ENCODE measurements around the gene NACAD.

NACAD gene, protein sequence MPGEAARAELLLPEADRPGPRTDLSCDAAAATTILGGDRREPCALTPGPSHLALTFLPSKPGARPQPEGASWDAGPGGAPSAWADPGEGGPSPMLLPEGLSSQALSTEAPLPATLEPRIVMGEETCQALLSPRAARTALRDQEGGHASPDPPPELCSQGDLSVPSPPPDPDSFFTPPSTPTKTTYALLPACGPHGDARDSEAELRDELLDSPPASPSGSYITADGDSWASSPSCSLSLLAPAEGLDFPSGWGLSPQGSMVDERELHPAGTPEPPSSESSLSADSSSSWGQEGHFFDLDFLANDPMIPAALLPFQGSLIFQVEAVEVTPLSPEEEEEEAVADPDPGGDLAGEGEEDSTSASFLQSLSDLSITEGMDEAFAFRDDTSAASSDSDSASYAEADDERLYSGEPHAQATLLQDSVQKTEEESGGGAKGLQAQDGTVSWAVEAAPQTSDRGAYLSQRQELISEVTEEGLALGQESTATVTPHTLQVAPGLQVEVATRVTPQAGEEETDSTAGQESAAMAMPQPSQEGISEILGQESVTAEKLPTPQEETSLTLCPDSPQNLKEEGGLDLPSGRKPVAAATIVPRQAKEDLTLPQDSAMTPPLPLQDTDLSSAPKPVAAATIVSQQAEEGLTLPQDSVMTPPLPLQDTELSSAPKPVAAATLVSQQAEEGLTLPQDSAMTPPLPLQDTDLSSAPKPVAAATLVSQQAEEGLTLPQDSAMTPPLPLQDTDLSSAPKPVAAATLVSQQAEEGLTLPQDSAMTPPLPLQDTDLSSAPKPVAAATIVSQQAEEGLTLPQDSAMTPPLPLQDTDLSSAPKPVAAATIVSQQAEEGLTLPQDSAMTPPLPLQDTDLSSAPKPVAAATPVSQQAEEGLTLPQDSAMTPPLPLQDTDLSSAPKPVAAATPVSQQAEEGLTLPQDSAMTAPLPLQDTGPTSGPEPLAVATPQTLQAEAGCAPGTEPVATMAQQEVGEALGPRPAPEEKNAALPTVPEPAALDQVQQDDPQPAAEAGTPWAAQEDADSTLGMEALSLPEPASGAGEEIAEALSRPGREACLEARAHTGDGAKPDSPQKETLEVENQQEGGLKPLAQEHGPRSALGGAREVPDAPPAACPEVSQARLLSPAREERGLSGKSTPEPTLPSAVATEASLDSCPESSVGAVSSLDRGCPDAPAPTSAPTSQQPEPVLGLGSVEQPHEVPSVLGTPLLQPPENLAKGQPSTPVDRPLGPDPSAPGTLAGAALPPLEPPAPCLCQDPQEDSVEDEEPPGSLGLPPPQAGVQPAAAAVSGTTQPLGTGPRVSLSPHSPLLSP (N-terminal part only)

DNA sequence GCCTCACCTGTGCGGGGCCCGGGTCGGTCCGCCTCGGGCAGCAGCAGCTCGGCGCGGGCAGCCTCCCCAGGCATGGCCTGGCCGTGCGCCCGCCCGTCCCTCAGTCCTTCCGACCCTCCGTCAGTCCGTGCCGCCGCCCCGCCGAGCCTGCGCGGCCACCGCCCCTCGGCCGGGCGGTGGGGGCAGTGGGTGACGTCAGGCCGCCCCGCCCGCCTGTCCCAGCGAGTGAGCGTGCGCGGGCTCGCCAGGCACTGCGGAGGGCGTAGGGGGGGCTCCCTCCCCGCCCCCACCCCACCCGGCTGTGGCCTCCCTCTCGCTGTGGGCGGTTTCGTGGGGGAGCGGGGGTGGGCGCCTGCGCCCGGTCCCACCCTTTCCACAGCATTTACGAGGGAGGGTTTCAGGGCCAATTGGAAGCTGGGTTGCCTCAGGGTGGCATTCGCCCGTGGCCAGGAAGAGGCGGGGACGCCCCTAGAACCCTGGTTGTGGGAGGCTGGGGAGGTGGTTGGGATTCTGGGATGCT is at the start of gene NACAD:
TSS of gene NACAD (minus strand) at position 149 of the 520 bp plus-strand sequence. CDS start at position 74, 75 bp downstream.
- DNase-seq (ENCODE audit: low read depth), result no peak

DNA sequence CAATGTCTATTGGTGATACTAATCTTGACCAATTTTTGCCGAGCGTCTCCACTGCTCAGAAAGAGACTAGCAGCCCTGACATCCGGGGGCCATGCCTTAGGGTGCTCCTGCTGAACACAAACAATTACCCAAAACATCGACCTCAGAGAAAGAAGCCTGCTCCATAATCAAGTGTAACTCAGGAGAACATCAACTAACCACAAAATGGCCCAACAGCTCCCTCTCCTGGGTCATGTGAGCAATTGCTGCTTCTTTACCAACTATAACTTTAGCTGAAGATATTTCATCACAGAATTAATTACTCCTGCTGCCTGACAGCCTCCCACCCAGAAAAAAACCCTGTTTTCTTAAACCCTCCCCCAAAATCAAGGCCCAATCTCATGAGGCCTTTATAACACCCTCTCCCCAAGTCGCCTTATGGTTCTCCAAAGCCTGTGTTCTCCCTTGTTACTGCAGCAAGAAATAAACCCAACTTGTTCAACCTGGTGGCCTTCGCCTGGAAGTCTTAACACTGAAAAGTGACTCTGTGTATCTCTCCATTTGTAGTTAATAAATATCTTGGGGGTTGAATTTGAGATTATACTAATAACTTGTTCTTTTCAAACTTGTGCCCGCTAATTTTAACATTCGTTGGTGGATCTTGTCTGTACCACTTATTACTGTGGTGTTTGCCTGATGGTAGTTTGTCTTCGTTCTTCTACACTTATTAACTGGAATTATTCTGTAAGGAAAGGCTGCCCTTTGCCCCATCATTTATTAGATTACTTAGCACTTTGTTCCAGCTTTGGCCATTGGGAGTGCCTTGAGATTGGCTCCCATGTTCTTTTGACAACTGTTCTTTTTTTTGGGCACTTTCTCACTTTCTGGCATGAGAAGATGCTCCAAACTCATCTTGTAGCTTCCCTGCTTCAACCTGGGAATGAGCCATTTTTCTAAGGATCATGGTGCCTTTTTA is 47.6 kb upstream of the NACAD start:
- peak; percentile 54 for DNase-seq (ENCODE audit: low read depth)

DNA sequence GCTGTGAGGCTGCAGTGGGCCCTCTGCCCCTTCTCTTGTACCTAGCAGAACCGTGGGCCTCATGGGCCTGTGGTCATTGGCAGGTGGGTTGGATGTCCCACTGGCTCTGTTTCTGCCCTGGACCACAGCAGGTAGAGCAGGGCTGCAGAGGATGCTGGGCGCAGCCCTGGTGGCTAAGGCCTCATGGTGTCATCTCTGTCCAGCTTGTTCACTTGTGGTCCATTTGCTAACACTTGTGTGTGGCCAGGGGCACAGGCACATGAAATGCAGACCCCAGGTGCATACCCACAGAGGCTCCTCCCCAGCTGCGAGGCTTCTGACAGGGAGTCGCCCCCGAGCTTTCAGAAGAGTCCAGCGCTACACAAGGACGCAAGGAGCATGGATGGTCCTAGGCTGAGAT is 45.1 kb upstream of the NACAD start:
- no peak for DNase-seq (ENCODE audit: low read depth)

DNA sequence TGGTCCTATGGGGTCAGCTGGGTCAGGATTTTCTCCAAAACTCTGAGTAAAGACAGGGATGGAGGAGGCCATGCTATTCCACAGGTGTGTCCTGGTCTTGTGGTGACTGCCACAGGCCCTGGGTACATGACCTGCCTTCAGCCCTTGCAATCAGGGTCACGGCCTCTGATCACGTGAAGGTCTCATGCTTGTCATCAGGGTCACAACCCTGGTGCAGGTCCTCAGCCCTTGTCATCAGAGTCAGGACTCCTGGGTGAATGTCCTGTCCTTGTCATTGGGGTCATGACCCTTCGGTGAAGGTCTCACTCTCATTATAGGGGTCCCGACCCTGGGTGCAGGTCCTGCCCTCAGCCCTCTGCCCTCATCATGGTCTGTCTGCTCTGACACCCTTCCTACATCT is 44.6 kb upstream of the NACAD start:
- DNase-seq (ENCODE audit: low read depth), result no peak

DNA sequence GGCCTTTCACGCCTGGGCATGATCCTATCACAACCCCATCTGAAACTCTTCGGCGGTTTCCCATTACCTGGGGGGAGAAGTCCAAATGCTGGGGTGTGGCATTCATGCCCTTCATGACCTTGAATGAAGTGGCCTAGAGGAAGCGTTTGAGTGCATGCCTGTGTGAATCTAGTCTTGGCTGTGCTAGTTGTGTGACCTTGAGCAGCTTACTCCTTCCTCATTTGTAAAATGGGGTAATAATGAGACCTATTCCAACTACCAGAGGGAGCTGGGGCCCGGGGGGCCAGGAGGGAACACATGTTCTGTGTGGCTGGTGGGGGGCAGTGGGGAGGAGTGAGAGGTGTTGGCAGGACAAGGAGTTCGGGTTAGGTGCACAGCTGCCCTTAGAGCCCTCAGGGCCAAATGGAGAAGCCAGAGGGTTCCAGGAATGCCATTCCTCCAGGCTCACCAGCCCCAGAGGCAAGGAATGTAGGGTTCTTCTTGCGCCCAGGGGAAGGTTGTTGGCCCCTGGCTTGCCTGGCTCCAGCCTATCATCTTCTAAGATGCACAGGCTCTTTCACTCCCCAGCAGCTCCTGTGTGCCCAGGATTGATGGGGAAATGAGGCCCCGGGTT is 44.0 kb upstream of the NACAD start:
- no peak for DNase-seq (ENCODE audit: low read depth)

DNA sequence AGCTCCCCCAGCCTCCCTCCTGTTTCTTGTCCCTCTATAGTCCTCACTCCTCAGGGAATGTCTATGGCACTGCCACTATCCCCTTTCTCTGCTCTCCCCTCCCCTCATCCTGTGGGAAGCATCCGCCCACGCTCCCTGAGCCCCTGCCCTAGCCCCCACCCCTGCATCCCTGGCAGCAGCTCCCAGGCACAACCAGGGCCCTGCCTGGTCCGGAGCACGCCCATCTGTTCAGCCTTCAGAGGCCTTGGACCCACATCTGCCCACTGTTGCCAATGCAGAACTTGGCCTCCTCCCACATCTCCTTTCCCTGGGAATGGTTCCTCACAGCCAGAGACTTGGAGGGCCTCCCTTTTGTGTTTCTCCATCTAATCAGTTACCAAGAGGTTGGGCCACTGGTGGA is 43.1 kb upstream of the NACAD start:
- DNase-seq (ENCODE audit: low read depth), result no peak

DNA sequence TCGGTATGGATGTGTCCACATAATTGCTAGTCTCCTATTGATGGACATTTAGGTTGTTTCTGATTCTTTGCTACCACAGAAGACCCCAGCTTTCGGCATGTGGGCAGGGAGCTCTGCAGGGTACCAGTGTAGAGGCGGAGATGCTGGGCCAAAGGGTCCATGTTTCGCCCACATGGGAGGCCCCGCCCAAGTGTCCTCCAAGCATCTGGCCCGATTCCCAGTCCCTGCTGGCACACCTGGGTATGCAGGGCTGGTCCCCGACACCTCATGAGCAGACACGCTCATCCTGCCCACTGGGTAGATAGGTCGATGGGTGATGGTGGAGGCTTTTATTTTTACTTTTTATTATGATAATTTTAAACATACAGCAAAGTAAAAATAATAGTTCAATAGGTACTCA is 42.1 kb upstream of the NACAD start:
- DNase-seq (ENCODE audit: low read depth), result no peak

DNA sequence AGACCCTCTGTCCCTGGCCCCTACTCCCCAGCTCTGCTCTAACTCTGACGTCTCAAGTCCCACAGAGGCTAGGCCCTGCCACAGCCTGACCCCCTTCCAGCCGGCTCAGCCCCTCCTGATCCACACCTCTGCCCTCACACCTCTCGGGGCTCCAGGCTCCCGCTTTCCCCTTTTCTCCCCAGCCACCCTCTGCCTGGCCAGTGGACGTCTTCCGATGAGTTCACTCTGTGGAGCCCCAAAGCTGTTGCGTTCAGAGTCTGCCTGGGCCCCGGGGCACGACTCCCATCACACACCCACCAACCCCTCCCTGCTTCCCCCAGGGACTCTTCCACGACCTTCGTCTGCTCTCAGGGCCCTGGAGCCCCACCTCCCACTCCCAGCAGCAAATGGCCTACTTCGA is 41.1 kb upstream of the NACAD start:
- DNase-seq (ENCODE audit: low read depth), result no peak

DNA sequence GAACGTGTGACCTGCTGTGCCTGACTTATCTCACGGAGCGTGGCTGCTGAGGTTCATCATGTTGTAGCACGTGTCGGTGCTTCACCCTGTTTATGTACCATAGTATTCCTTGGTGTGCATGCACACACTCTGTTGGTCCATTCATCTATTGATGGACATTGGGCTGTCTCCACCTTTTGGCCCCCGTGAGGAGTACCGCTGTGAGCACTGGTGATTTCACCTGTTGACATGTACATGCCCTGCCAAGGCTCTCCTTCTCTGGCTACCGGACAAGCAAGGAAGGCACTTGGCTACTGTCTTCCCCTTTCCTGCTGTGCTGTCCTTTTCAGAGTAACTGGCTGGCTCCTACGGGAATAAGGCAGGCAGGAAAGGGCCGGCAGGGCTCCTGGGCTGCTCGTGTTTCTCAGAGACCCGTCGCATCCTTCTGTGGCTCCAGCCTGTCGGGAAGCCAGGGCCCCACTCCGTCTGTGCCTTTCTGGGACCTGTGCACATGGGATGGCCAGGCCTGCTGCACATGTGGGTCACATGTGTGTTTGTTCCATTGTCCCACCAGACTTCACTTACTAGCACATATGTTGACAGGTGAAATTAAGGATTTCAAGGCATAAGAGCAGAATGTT is 40.5 kb upstream of the NACAD start:
- DNase-seq (ENCODE audit: low read depth), result no peak

DNA sequence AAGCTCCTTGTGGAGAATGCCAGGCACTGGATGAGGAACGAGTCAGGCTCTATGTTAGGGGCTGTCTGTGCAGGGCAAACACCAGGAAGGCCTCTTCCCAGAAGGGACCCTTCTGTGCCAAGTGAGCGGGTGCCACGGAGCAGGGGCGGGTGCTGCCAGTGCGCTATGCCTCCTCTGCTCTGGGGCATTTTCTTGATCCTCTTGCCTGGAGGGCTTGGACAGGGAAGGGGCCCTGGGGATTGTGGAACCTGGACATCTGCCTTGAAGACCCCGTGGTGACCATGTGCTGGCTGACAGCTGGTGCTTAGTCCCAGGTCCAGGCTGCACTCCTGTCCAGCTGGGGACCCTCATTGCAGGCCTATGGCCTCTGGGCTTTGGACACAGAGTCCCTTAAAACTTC is 38.2 kb upstream of the NACAD start:
- DNase-seq (ENCODE audit: low read depth), result no peak

DNA sequence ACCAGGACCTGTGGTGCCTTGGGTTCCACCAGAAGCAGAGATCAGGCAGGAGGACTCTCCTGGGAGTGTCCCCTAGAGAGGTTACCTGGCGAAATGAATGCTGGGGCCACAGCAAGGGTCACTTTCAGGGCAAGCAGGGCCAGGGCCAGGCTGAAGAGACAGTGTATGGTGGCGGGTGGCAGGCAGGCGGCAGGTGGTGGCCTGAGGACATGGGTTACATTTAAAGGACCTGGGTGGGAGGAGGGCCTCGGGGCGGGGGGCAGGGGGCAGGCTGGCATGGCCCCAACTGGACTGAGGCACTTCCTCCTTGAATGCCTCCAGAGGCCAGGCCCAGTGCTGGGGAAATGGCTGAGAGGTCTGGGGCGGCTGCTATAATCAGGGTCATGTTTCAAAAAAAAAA is 37.4 kb upstream of the NACAD start:
- DNase-seq (ENCODE audit: low read depth), result no peak

DNA sequence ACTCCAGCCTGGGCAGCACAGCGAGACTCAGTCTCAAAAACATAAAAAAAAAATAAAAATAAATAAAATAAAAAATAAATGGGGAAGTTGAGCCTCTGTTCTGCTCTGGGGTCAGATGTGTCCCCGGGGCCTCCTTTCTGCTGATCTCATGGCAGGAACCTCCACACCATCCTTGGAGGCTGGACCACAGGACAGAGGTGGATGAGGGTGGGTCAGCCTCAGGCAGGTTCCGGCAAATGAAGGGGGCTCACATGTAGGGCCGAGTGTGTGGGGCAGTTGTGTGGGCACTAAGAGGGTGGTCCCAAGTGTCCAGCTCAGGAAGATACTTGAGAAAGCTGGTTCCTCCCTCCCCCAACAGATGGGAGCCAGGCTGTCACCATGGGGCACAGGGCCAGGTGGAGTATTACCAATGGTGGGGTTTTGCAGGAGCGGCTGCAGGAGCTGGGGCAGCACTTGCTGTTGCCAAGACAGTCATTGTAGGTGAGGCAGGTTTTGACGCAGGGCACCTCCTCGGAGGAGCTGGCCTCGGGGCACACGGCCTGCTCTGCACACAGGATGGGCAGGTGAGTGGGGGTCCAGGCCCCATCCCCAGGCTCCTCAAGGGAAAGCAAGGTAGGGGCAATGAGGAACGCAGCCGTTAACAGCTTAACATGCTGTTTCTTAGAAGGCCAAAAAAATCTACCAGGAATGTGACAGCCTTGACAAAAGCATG is 36.6 kb upstream of the NACAD start:
- no peak for DNase-seq (ENCODE audit: low read depth)

DNA sequence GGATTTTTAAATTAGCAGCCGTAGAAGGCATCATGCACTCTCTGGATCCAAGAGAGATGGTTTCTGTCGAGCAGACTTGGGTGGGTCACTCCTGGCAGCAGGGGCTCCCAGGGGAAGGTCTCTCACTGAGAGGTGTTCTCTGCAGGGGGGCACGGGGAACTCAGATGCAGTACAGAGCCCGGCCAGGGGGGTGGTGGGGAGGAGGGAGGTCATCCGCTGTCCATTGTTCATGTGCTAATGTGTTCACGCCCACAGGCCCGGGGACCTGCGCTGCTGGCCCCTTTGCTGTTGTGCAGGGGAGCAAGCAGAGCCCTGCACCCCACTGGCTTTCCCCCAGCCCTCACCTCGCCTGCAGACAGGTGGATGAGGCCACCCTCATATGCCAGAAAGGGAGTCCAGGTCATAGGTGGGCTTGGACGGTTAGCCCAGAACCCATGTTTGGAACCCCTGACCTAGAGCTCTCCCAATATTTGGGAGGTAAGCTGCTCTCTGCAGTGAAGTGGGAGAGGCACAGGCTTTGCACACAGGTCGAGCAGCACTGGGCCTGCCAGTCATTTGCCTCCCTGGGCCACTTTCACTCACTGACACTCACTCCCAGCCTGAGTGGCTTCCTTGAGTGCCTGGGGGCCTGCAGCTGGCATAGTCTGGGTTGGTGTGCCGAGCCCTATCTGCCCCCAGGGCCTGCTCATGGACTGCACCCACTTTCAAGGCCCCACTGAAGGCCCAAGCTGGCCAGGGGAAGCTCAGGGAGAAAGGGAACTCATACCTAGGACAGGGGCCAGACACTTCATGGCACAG is 35.3 kb upstream of the NACAD start:
- no peak for DNase-seq (ENCODE audit: low read depth)

DNA sequence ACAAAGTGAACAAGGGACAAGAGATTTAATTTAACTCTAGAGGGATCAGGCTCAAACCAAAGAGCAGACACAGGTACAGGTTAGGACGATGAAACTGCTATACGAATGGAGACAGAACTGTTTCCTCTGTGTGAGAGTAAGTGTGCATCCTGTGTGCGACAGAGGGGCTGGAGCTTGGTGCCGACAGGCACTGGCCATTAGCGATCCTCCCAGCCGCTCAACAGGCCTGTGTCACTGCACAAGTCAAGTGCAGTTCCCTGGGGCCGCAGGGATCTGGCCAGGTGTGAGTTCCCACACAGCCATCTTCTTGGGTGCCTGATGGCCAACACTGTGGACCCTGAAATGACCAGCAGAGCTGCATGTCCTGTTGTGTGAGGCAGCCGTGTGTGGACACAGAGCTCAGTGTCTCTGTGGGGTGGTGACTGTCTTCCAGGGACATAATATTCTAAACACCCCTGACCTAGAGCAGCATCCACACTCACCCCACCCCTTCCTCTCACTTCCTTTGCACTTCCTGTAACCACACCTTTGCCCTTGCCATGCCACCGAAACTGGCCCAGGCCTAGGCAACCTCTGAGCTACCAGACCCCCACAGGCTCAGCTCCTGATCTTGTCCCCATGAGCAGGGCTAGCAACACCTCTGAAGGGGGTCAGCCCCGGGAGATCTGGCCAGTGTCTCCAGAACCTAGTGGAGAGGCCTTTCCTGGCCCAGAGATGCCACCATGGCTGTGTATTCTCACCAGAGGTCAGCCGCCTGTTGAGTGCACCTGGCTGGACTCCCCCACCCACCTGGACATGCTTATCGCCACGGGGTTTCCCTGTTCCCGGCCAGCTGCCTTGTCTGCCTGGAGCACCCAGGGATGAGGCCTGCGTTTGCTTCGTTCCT is 34.4 kb upstream of the NACAD start:
- no peak for DNase-seq (ENCODE audit: low read depth)

DNA sequence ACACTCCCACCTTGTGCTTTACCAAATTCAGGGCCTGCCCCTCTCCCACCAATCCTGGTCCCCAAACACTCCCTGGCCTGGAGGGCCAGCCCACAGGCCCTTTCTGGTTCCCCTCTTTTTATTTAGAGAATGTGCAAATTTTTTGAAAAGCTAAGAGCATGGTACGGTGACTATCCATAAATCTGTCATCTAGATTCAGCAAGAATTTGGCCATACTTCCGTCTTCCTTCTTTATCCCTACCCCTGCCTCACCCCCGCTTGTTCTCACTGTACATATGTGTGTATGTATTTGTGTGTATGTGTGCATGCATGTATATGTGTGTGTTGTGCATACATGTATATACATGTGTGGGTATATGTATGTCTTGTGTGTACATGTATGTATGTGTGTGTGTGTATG is 30.8 kb upstream of the NACAD start:
- DNase-seq (ENCODE audit: low read depth), result no peak

DNA sequence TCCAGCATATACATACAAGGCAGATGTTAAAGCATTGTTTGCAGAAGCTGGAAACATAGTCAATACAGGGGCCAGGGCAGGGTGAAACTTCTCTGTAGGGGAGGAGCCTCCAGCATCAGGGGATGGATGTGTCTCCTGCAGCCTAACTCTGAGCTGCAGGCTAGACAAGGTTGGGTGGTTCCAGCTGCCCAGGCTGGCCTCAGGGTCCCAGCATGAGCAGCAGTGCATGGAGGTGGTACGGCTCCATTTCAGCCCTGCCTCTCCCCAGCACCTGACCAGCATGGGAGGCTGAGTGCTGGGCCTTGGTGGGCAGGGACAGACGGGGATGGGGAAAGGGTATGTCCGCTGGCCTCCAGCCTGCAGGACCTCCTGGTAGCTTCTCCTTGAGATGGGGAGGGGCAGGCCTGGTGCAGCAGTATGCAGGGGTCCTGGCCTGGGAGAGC is 30.1 kb upstream of the NACAD start:
- no peak for DNase-seq (ENCODE audit: low read depth)

DNA sequence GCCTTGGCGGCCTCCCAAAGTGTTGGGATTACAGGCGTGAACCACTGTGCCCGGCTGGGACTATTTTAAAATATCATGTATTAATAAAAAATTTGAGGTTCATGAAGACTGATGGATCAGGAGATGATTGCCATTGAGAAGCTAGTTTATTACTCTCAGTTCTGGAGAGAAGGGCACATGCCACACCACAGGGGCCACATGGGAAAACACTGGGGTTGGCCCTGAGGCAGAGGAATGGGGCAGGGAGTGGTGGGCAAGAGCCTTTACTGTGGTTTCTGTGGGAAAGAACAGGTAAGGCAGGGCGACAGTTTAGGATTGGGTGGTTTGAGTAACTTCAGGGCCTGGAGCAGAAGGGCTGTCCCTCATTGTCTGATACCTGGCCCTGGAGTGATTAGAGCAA is 29.5 kb upstream of the NACAD start:
- DNase-seq (ENCODE audit: low read depth), result no peak
